Measurements from ENCODE around the gene AKAP13.

DNA sequence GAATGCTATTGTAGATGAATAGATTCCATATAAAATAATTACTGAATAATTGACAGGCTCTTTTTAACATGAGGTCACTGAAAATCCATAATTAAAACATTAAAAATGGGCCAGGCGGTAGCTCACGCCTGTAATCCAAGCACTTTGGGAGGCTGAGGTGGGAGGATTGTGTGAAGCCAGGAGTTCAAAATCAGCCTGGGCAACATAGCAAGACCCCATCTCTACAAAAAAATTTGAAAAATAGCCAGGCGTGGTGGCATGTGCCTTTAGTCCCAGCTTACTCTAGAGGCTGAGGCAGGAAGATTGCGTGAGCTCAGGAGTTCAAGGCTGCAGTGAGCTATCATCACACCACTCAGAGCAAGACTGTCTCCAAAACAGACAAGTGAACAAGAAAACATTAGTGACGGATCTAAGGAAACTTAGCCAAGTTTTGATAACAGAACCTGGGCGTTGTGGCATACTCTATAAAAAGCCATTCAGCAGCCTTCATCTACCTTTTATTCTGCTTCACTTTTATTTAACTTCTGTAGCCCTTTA is 303.8 kb downstream of the AKAP13 start:
- TF ChIP-seq, protein P1, sequence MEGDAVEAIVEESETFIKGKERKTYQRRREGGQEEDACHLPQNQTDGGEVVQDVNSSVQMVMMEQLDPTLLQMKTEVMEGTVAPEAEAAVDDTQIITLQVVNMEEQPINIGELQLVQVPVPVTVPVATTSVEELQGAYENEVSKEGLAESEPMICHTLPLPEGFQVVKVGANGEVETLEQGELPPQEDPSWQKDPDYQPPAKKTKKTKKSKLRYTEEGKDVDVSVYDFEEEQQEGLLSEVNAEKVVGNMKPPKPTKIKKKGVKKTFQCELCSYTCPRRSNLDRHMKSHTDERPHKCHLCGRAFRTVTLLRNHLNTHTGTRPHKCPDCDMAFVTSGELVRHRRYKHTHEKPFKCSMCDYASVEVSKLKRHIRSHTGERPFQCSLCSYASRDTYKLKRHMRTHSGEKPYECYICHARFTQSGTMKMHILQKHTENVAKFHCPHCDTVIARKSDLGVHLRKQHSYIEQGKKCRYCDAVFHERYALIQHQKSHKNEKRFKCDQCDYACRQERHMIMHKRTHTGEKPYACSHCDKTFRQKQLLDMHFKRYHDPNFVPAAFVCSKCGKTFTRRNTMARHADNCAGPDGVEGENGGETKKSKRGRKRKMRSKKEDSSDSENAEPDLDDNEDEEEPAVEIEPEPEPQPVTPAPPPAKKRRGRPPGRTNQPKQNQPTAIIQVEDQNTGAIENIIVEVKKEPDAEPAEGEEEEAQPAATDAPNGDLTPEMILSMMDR (IDR thresholded peaks at IDR 0.05), result no peak
- no peak for TF ChIP-seq POLR2A (IDR thresholded peaks at IDR 0.05)

All from esophagus squamous epithelium (tissue), 4 donors.